Stimulated activated naive CD4-positive, alpha-beta T cell (primary cell): Measurements from ENCODE around the gene GNPNAT1.
"Not testable (repeated sequence)": the region's sequence is repeated elsewhere in the genome, so short reads cannot be mapped to it uniquely, and the experiment has no call there.

ENCODE experiments used
- DNase-seq, 6 experiments: peaks; one replicate each; lab custom pipeline; 2025; lab: John Stamatoyannopoulos, UW

GNPNAT1 gene

DNA sequence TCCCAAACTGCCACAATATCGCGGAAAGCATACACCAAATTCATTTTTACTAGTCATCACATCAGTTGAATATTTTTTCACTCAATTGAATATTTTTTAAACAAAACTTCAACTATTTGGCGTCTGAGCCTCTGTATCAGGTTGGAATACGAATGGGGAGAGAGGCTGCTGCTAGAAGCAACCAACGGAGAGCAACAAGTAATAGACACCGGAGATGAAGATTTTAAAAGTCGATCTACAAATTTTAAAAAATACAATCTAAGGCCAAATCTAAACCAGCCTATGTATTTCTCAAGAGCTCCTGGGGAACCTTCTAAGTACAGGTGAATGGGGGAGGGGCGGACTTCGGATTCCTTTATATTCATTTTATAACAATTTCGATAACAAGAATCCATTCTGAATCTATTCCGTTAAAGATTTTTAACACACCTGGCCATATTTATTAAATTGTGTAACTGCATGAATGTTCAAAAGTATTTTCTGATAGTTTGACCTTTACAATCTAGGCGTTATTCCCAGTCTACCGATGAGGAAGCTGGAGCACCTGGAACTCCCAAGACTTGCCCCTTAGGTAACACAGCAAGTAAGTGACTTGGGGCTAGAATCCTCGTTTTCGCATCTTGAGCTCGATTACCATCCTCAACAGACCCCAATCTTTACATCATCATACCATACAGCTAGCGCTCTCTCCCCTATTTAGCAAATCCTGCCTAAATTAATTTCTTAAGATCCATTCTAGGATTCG is 1.2 kb downstream of the GNPNAT1 start:
- no peak for DNase-seq

DNA sequence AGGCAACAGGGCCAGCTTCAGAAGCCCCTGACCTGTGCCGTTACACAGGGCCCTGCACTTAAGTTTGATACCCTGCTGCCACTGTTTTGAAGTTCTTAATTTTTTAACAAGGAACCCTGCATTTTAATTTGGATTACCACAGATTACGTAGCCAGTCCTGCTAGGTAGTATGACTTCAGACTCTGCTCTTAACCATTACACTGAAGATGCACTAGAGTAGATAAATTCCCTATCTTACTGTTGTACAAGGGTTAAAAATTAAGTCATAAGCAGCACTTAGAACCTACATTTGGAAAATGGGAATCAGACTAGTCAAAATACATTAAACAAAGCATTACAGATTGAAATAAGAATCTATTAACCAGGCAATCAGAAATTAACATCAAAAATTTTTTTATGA is 2.3 kb downstream of the GNPNAT1 start:
- DNase-seq, result no peak

DNA sequence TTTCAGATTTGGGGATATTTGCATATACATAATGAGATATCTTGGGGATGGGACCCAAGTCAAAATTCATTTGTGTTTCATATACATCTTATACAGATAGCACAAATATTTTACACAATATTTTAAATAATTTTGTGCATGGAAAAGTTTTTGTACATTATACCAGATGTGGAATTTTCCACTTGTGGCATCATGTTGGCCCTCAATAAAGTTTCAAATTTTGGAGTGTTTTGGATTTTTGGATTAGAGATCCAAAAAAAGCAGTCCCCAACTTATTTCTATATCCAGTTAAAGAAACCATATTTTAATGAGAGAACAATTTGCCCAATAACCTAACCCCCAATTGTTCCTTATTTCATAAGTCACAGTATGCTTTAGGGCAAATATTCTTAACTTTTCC is 4.5 kb downstream of the GNPNAT1 start:
- DNase-seq, result no peak

DNA sequence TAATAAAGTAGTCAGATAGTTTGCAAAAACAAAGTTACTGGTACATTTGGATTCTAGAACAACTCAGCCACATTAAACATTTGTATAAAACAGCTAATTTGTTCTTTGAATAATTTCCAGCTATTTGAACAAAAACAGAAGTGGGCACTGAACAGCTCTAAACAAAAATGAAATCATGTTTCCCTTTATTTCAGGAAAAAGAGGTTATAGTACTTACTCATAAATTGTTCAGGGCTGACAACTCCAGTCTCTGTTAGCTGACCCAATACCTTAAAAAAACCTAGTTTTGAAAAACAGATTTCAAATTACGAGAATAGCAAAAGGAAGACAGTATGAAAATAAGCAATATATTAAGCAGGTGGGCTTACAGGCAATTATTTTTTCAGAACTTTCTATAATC is 8.2 kb downstream of the GNPNAT1 start:
- DNase-seq, result no peak

DNA sequence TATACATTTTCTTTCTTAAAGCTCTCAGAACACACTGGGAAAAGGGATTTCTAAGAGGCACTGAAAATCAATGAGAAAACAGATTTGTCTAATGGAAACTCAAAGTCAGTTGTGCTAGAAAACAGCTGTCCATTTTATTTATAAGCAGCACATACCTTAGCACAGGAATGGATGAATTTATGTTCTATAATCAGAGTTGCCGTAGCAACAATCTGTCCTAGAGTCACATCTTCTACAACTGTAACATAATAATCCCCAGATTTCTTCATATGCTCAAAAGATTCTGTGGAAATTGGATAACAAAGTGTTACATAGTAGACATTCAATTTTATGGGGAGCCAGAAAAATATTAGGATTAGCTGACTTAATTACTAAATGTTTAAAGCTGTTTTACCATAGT is 9.8 kb downstream of the GNPNAT1 start:
- no peak for DNase-seq

DNA sequence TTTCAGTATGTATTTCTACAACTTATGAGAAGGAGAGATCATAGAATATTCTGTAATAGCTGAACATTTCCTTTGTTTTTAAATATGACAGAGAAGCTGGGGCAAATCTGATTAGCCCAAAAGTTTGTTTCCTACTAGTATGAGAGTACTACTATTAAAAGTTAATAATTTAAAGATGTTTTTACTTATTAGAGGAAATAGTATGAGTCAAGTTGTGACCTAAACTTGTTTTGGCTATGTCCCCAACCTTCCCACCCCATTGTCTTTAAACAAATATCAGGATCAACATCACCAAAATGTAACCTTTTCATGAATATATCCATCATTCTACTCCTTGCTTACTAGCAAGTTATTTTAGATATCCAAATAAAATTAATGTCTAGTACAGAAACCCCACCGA is 10.5 kb downstream of the GNPNAT1 start:
- no peak for DNase-seq

DNA sequence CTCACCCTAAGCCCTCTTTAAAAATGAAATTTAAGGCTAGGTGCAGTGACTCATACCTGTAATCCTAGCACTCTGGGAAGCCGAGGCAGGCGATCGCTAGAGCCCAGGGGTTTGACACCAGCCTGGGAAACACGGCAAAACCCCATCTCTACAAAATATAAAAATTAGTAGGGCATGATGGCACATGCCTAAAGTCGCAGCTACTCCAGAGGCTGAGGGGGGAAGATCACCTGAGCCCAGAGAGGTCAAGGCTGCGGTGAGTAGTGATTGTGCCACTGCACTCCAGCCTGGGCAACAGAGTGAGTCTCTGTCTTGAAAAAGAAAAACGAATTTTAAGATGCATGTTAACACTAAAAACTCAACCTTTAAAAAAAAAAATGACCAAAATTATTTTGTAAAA is 12.7 kb downstream of the GNPNAT1 start:
- DNase-seq, result no peak

DNA sequence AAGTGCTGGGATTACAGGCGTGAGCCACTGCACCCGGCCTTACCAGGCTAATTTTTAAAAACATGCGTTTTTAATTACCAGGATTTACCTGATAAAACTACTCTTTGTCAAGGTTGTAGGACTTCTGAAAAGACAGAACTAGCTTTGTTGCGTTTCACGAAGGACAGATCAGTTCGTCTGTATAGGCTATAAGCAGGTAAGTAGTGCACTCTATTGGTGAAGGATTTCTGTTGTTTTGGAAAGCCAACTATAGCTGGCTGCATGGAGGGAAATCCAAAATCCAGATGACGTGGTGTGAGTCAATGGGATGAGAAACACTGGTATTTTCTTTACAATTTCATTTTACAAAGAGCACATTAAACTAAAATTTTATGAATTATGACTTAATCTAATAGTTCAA is 14.6 kb downstream of the GNPNAT1 start:
- DNase-seq, result peak in 2 of 6 experiments; percentile 29 to 30

DNA sequence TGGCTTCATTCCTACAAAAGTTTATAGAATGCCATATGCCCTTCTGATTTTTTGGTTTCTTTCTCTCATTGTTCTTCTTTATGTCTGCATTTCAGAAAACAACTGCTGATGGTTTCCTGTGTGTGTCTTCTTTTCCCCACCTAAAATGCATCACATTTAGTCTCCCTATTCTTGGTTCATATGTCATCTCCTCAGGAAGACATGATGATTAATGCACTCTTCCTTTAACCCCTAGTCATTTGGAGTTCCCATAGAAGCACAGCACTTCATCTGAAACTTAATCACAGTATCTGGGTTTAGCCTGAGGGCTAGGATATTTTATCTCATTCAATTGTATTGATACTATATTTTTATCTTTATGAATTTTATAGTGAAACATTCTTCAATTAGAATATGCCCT is 21.5 kb downstream of the GNPNAT1 start:
- no peak for DNase-seq

DNA sequence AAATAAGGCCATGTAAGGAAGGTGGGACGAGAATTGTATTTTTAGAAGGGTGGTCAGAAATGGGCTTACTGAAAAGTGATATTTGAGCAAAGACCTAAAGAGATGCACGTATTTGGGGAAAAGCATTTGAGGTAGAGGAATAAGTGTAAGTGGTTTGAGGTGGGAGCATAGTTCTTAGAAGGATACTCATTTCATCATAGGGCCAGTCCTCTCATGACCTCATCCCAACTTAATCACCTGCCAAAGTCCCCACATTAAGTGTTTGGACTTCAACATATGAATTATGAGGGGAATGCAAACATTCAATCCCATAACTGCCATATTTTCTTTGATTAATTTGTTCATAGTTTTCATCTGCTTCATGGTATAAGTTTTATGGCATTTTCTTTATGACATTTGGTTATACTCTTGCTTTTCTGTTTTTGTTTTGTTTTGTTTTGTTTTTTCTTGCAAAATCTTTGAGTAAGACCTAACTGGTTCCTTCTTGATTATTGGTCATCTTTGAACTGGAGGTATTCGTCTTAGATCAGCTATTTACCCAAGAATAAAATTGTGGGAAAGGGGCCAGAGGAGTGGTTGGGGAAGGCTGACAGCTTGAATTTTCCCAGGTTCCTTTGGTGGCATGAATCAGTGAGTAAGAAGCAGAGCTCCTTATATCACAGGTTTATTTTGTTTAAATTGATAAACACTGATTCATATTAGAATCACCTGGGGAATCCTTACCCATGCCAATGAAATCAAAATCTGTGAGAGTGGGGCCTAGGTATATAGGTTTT is 24.2 kb downstream of the GNPNAT1 start:
- no peak for DNase-seq

DNA sequence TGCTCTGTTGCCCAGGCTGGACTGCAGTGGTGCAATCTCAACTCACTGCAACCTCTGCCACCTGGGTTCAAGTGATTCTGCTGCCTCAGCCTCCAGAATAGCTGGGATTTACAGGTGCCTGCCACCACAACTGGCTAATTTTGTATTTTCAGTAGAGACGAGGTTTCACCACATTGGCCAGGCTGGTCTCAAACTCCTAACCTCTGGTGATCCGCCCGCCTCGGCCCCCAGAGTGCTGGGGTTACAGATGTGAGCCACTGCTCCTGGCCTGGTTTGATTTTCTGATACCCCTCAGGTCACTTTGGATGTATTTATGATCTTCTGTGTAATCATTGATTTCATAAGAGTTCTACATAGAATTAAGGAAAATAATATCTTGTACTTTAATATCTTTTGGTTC is 28.5 kb downstream of the GNPNAT1 start:
- not testable (repeated sequence) for DNase-seq

DNA sequence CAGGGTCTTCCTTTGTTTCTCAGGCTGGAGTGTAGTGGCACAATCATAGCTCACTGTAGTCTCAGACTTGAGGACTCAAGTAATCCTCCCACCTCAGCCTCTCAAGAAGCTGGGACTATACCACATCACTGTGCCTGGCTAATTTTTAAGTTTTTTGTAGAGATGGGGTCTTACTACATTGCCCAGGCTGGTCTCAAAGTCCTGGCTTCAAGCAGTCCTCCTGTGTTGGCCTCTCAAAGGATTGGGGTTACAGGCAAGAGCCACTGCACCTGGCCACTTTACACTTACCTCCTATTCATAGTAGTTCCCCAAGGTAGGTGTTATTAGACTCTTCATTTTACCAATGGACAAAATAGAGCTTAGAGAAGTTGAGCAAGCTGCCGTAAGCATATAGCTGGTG is 32.3 kb downstream of the GNPNAT1 start:
- DNase-seq, result no peak

DNA sequence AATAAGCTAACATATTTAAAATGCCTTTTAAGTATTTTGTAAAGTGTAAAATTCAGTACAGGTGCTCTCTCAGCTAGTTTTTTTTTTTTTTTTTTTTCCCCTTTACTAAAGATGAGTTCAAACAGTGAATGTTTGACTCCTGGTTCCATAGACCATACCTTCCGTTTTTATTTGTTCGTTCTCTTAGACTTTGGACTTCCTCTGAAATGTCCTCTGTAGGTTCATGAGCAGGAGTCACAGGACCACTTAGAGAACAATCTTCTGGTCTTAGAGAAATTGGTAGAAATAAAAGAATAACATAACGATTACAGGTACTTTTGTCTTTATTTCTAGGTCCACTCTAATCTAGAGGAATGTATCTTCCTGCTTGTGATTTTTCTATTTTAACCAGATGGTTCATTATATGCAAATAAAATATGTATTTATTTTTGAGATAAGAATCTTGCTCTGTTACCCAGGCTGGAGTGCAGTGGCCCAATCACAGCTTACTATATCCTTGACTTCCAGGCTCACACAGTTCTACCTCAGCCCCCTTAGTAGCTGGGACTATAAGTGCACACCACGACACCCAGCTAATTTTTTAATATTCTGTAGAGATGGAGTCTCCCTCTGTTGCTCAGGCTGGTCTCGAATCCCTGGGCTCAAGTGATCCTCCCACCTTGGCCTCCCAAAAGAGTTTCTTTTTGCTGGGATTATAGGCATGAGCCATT is 35.6 kb downstream of the GNPNAT1 start:
- no peak for DNase-seq

DNA sequence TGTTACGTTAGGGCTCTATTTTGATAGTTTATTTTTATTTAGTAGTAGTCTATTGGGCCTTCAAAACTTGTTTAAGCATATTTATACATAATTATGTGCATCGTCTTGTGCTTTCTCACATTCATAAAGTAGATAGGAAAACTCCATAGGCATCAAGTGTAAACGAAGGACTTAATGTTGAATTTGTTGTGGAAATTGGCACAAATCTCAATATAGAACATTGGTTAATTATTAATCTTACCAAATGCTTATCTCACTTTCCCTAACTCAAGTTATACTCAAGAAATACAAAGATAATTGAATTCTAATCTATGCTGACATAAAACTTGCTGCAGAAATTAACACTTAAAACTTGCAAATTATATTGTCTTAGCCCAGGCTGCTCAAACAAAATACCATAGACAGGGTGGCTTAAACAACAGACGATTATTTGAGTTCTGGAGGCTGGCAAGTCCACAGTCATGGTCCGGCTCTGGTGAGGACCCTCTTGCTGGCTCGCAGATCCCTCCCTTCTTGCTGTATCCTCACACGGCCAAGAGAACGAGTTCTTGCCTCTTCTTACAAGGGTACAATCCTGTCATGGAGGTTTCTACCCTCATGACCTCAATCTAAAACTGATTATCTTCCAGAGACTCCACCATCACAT is 42.6 kb downstream of the GNPNAT1 start:
- no peak for DNase-seq

DNA sequence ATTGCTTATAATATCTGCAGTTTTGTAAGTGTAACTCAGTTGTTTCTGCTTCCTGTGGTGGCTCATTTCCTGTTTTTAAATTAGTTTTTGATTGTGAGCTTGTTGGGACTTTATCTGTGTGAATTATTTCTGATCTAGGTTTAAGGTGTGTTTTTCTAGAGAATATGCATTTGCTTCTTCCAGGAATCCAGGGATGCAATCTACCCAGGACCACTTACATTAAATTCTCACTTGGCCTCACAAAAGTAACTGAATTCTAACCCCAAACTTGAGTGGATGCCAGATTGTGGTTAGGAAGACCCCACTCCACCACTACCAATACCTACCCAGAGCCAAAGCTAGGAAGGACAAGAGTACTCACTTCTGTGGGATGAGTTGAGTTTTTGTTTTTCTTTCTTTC is 49.5 kb downstream of the GNPNAT1 start:
- peak in 2 of 6 experiments; percentile 43 to 66 for DNase-seq

DNA sequence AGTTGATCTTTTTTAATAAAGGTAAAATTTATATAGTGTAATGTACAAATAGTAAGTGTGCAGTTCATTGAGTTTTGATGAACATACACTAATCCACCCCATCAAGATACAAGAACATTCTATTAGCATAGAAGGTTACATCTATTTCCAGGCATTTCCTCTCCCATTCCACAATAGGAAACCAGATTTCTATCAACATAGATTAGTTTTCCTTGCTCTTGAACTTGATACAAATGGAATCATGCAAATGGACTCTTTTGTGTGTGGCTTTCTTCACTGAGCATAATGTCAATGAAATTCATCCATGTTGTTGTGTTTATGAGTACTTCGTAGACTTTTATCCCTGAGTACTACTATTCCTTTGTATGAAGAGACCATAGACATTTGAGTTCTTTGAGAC is 50.7 kb downstream of the GNPNAT1 start:
- DNase-seq, result no peak

DNA sequence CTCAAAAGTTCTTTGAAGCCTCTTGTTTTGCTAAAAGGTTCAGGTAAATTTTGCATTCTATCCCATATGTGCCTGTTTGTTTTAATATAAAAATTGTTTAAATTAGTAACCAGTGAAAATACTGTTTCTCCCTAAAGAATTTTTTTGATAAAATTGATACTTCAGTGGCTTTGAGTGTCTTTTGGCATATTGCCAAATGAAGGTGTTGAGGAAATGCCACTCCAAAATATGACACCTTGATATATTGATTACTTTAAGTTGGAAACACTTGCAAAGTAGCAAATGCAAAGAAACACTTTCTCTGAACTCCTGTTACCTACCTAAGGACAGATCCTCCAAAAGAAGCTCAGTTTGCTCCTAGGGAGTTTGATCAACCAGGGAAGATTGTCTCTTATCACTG is 53.0 kb downstream of the GNPNAT1 start:
- peak in 1 of 6 experiments; percentile 20 for DNase-seq

DNA sequence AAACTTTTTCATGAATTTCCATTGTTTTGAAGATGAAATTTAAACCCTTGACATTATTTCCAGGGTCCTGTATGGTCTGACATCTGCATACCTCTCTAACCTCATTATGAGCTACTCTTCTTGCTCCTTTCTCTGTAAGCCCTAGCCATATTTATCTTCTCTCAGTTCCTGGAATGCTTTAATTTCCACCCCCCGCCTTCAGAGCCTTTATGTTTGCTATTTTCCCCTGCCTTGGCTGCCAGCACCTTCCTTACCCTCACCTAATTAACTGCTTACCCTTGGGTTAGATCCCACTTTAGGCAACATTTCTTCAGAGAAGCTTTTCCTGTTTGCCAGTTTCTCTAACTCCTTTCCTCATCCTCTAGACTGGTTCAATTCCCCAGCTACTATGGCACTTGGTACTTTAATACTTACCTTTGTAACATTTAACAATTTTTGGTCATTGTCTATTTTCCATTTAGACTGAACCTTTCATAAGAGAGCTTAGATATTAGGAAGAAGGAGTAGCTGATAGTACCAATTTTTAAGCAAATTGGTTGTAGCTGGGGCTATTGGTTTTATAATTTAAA is 55.4 kb downstream of the GNPNAT1 start:
- DNase-seq, result no peak

DNA sequence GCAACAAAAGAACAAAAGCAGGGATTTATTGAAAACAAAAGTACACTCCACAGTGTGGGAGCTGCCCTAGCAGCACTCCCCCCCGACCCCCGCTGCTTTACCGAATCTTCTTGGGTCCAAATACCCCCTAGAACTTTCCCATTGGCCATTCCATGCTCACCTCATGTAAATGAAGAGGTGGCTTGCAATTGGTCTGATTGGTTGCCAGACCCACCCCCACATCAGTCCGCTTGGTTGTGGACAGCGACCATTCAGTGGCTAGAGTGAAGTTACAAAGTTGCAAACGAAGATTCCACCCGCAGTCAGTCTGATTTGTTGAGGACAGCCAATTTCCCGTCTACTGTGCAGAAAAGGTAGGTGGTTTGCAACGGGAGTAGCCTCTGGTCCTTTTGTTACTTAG is 57.6 kb downstream of the GNPNAT1 start:
- no peak for DNase-seq

DNA sequence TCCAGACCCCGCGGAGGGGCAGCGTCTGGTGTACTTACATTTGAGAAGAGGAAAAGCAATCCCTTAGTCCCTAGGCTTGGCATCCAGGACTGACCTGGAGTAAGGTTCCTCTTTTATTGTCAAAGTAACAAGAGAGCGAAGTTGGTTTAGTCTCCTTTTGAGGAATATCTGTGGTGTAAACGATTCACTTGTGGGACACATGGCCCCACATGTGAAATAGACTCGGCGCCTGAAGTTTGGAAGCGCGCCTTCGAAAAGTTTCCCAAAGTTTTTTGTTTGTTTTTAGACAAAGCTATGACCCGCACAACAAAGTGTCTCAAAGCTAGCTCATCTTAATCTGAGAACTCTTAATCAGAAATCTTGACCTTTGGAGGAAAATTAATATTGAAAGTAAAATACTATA is 60.7 kb downstream of the GNPNAT1 start:
- no peak for DNase-seq

DNA sequence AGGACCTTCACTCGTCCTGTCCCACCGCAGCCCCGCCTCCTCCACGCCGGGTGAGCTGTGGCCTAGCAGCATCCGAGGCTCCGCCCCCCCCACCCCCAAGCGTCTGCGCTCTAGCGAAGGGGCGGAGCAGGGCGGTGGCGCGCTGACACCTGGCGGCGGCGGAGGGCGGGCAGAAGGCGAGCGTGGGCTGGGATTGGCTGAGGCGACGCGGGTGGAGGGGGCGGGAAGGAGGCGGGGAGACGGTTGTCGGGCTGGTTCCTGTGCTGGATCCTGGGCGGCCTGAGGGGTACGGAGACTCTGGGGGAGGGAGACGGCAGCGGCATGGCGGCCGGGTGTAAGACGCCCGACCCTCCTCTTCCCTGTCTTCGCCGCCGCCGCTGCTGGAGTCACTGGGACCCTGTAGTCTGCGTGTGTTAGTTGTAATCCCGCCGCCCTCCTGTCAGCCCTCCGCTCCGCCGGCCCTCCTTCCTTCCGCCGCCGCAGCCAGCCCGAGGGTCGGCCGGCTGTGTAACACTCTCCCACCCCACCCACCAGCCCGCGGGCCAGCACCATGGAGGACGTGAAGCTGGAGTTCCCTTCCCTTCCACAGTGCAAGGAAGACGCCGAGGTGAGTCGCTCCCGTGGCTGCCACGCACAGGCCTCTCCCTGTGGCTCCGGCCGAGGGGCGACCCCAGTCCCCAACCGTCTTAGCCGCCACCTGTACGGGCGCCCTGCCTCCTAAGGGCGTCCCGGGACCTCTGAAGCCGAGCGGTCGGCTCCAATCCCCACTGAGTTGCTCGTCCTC is 61.3 kb downstream of the GNPNAT1 start, which contains the start of gene STYX:
Gene STYX (plus strand): TSS at position 242 of the 784 bp plus-strand sequence. CDS start 309 bp downstream, at position 551.
- peak; percentile 92 to 98 (median 96) for DNase-seq
